ENCODE results near the gene CAPN5. TPM values are rescaled to one million over a fixed set of nuclear protein-coding genes. Genes with fewer than 3 reads are reported as not detected.

Gene CAPN5
- total and polyA plus RNA-seq, 2 experiments from 2014 or later: 10.2 to 32.2 TPM

DNA sequence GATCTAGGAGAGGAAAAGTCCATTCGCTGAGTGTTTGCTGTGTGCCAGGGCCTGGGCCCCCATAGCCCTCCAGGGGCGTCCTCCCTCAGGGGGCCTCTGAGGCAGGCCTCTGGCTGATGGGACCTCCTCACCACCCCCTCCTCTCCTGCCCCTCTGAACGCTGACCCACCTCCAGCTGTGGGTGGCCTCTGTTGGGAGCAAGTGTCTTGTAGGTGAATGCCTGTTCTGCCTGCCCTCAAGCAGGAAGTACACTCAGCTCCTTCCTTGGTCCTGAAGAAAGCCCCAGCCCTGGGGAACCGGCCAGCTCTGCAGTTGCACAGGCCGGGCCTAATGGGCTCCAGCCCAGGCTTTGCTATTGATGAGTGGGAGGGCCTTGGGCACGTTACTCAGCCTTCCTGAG, 64.8 kb downstream of the CAPN5 start:
- Mint-ChIP-seq H3K36me3 (ENCODE audit: low read depth) (no peaks in the 10 kb centered on the region), H3K4me3 (no peak overlapping the region), H3K9me3 (no peaks in the 10 kb centered on the region), H3K27me3 (ENCODE audit: insufficient read depth, low read depth, poor library complexity) (peaks cover 10% of the 10 kb centered on the region), H3K4me1 (peaks cover 19% of the 10 kb centered on the region), H3K27ac (no peak overlapping the region)
- no peak for DNase-seq (ENCODE audit: low spot score)
- Histone ChIP-seq H3F3A (replicated peaks; ENCODE audit: low read depth) (0 out of 2 replicates have a peak, but pooled peaks cover 4% of the 10 kb centered on the region), H3K4me1 (ENCODE audit: insufficient read depth) (peaks cover 8% of the 10 kb centered on the region), H3K4me2 (no peak overlapping the region), H3K79me2 (replicated peaks; ENCODE audit: insufficient read depth) (no peaks in the 10 kb centered on the region), H3K27me3 (ENCODE audit: insufficient read depth) (no peaks in the 10 kb centered on the region), H2AFZ (no peak overlapping the region), H3K27ac (ENCODE audit: low read depth) (no peak overlapping the region), H4K20me1 (replicated peaks; ENCODE audit: insufficient read depth) (no peaks in the 10 kb centered on the region), H3K36me3 (ENCODE audit: insufficient read depth) (no peaks in the 10 kb centered on the region), H3K9me2 (ENCODE audit: insufficient read depth) (no peaks in the 10 kb centered on the region), H3K4me3 (no peak overlapping the region)
- ATAC-seq: no peak
- TF ChIP-seq ZNF114 (CRISPR knock-in tag; IDR thresholded peaks at IDR 0.05) (no peak), NANOG (IDR thresholded peaks at IDR 0.05; ENCODE audit: borderline replicate concordance) (no peak), ZNF331 (CRISPR knock-in tag; IDR thresholded peaks at IDR 0.05; ENCODE audit: low read depth) (no peak), JUNB (IDR thresholded peaks at IDR 0.05; ENCODE audit: unreplicated experiment) (no peak), CREB1 (CRISPR knock-in tag; IDR thresholded peaks at IDR 0.05; ENCODE audit: low read depth) (no peak), EZH2 (IDR thresholded peaks at IDR 0.05; ENCODE audit: low read depth, unreplicated experiment) (no peak), STAT1 (IDR thresholded peaks at IDR 0.05; ENCODE audit: unreplicated experiment) (no peak), POLR2AphosphoS5 (IDR thresholded peaks at IDR 0.05; ENCODE audit: low read depth) (no peak), EZH2phosphoT487 (IDR thresholded peaks at IDR 0.05; ENCODE audit: unreplicated experiment) (no peak)
- TF ChIP-seq, protein P1, sequence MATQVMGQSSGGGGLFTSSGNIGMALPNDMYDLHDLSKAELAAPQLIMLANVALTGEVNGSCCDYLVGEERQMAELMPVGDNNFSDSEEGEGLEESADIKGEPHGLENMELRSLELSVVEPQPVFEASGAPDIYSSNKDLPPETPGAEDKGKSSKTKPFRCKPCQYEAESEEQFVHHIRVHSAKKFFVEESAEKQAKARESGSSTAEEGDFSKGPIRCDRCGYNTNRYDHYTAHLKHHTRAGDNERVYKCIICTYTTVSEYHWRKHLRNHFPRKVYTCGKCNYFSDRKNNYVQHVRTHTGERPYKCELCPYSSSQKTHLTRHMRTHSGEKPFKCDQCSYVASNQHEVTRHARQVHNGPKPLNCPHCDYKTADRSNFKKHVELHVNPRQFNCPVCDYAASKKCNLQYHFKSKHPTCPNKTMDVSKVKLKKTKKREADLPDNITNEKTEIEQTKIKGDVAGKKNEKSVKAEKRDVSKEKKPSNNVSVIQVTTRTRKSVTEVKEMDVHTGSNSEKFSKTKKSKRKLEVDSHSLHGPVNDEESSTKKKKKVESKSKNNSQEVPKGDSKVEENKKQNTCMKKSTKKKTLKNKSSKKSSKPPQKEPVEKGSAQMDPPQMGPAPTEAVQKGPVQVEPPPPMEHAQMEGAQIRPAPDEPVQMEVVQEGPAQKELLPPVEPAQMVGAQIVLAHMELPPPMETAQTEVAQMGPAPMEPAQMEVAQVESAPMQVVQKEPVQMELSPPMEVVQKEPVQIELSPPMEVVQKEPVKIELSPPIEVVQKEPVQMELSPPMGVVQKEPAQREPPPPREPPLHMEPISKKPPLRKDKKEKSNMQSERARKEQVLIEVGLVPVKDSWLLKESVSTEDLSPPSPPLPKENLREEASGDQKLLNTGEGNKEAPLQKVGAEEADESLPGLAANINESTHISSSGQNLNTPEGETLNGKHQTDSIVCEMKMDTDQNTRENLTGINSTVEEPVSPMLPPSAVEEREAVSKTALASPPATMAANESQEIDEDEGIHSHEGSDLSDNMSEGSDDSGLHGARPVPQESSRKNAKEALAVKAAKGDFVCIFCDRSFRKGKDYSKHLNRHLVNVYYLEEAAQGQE (IDR thresholded peaks at IDR 0.05; ENCODE audit: unreplicated experiment): no peak
- TF ChIP-seq, protein P2, sequence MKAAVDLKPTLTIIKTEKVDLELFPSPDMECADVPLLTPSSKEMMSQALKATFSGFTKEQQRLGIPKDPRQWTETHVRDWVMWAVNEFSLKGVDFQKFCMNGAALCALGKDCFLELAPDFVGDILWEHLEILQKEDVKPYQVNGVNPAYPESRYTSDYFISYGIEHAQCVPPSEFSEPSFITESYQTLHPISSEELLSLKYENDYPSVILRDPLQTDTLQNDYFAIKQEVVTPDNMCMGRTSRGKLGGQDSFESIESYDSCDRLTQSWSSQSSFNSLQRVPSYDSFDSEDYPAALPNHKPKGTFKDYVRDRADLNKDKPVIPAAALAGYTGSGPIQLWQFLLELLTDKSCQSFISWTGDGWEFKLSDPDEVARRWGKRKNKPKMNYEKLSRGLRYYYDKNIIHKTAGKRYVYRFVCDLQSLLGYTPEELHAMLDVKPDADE (IDR thresholded peaks at IDR 0.05): no peak
- TF ChIP-seq, protein P3, sequence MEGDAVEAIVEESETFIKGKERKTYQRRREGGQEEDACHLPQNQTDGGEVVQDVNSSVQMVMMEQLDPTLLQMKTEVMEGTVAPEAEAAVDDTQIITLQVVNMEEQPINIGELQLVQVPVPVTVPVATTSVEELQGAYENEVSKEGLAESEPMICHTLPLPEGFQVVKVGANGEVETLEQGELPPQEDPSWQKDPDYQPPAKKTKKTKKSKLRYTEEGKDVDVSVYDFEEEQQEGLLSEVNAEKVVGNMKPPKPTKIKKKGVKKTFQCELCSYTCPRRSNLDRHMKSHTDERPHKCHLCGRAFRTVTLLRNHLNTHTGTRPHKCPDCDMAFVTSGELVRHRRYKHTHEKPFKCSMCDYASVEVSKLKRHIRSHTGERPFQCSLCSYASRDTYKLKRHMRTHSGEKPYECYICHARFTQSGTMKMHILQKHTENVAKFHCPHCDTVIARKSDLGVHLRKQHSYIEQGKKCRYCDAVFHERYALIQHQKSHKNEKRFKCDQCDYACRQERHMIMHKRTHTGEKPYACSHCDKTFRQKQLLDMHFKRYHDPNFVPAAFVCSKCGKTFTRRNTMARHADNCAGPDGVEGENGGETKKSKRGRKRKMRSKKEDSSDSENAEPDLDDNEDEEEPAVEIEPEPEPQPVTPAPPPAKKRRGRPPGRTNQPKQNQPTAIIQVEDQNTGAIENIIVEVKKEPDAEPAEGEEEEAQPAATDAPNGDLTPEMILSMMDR (conservative IDR thresholded peaks at IDR 0.05; ENCODE audit: low read depth in 2 of 2): no peak
- TF ChIP-seq, protein P4, sequence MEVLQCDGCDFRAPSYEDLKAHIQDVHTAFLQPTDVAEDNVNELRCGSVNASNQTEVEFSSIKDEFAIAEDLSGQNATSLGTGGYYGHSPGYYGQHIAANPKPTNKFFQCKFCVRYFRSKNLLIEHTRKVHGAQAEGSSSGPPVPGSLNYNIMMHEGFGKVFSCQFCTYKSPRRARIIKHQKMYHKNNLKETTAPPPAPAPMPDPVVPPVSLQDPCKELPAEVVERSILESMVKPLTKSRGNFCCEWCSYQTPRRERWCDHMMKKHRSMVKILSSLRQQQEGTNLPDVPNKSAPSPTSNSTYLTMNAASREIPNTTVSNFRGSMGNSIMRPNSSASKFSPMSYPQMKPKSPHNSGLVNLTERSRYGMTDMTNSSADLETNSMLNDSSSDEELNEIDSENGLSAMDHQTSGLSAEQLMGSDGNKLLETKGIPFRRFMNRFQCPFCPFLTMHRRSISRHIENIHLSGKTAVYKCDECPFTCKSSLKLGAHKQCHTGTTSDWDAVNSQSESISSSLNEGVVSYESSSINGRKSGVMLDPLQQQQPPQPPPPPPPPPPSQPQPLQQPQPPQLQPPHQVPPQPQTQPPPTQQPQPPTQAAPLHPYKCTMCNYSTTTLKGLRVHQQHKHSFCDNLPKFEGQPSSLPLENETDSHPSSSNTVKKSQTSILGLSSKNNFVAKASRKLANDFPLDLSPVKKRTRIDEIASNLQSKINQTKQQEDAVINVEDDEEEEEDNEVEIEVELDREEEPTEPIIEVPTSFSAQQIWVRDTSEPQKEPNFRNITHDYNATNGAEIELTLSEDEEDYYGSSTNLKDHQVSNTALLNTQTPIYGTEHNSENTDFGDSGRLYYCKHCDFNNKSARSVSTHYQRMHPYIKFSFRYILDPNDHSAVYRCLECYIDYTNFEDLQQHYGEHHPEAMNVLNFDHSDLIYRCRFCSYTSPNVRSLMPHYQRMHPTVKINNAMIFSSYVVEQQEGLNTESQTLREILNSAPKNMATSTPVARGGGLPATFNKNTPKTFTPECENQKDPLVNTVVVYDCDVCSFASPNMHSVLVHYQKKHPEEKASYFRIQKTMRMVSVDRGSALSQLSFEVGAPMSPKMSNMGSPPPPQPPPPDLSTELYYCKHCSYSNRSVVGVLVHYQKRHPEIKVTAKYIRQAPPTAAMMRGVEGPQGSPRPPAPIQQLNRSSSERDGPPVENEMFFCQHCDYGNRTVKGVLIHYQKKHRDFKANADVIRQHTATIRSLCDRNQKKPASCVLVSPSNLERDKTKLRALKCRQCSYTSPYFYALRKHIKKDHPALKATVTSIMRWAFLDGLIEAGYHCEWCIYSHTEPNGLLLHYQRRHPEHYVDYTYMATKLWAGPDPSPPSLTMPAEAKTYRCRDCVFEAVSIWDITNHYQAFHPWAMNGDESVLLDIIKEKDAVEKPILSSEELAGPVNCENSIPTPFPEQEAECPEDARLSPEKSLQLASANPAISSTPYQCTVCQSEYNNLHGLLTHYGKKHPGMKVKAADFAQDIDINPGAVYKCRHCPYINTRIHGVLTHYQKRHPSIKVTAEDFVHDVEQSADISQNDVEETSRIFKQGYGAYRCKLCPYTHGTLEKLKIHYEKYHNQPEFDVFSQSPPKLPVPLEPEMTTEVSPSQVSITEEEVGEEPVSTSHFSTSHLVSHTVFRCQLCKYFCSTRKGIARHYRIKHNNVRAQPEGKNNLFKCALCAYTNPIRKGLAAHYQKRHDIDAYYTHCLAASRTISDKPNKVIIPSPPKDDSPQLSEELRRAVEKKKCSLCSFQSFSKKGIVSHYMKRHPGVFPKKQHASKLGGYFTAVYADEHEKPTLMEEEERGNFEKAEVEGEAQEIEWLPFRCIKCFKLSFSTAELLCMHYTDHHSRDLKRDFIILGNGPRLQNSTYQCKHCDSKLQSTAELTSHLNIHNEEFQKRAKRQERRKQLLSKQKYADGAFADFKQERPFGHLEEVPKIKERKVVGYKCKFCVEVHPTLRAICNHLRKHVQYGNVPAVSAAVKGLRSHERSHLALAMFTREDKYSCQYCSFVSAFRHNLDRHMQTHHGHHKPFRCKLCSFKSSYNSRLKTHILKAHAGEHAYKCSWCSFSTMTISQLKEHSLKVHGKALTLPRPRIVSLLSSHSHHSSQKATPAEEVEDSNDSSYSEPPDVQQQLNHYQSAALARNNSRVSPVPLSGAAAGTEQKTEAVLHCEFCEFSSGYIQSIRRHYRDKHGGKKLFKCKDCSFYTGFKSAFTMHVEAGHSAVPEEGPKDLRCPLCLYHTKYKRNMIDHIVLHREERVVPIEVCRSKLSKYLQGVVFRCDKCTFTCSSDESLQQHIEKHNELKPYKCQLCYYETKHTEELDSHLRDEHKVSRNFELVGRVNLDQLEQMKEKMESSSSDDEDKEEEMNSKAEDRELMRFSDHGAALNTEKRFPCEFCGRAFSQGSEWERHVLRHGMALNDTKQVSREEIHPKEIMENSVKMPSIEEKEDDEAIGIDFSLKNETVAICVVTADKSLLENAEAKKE (CRISPR knock-in tag; IDR thresholded peaks at IDR 0.05): no peak

All from GM23338 (cell line).